ENCODE results near the gene SETX.

The SETX gene

DNA sequence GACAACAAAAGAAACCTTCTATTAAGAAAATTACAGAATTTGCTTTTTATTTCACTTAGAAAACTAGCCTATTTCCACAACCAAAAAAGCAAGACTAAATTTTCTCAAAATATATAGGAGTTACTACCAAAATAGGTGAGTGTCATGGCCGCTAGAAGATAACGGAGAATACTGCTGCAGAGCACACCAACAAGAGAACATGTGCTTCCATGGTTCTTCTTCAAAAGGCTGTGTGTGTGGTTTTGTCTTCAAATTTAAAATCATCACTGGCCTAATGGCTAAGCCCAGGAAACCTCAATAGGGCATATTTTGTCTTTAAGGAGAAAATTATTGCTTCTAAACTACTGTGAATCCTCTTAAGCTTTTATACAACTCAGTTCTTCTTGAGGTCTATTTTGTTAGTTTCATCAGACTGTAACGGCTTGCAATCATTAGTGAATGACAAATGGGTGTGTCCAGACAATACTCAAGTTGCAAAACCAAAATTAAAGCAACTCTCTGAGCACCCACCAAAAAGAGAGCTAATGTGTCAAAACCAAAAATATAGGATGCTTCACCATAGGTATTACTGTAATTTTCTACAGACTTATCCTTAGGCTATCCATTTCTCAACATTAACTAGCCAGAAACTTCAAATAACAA lies 3.3 kb downstream of the SETX start:
- DNase-seq = no peak

DNA sequence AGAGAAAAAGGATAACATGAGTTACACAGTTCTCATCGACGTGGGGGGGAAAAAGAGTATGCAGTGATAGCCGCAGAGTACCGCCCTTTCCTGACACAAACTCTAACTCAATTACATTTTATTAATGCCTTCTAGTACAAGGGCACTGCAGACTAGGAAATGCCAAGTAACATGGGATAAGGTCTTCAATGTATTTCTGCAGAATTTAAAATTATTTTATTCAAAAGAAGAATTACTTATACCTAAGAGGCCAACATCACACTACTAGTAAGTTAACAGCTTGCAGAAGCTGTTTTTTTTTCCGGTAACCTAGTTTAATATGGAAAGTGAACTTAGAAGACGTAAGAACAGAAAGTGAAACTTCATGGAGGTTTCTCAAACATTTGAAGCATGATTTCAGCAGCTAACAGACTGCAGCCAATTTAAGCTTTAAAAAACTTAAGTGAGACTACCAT lies 3.9 kb downstream of the SETX start:
- peak; percentile 70 for DNase-seq

GRCh38 chr9:132348676-132349075 lies 6.1 kb downstream of the SETX start:
- no peak for DNase-seq

- no peak for DNase-seq
Observed at GRCh38 chr9:132346177-132346576, 8.6 kb downstream of the SETX start.

GRCh38 chr9:132341177-132341840 lies 13.5 kb downstream of the SETX start:
- DNase-seq = no peak

DNA sequence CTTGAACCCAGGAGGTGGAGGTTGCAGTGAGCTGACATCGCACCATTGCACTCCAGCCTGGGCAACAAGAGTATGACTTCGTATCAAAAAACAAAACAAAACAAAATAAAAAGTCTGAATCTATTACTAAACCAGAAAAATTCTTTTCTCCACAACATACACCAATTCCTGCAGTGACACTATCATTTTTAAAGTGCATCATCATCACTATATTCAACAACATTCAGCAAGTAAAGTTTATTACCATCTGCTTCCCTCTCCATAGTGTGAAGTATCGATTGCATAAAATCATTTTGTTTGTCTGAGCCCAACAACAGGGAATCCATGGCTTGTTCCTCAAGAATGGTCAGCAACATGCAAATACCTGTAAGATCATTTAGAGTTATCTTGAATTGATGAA lies 20.4 kb downstream of the SETX start:
- DNase-seq = no peak

DNA sequence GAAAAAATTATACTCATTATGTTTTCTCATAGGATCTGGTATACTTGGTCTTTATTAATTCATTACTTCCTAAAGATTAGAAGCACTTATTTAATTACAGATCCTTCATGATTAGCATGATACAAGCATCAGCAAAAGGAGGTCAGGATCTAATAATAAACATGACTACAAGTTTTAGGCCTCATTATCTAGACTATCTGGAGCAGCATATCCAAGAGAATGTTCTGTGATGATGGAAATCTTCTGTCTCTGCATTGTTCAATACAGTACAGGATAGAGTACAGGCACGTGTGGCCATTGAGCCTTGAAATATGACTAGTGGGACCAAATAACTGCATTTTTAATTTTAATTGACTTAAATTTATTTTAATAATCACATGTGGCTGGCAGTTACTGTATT lies 21.2 kb downstream of the SETX start:
- no peak for DNase-seq

DNA sequence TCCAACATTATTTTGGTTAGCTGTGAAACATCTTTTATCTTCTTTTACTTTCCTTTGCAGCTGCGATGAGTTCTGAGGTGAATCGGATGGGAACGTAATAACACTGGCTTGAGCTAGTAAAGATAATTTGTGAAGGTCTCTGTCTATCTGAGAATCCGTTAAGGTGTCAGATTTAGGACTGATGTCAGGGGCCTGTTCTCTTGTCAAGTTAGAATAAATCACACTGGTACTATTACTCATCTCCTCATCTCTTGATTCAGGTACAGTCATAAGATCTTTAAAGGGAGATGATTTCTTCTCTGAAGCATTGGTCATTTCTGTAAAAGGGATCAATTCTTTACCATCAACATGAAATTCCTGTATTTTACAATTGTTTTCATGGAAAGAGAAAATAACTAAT lies 26.2 kb downstream of the SETX start:
- no peak for DNase-seq

GRCh38 chr9:132327537-132327936 lies 27.2 kb downstream of the SETX start:
- DNase-seq = no peak

GRCh38 chr9:132324425-132324824 lies 30.4 kb downstream of the SETX start:
- no peak for DNase-seq

DNA sequence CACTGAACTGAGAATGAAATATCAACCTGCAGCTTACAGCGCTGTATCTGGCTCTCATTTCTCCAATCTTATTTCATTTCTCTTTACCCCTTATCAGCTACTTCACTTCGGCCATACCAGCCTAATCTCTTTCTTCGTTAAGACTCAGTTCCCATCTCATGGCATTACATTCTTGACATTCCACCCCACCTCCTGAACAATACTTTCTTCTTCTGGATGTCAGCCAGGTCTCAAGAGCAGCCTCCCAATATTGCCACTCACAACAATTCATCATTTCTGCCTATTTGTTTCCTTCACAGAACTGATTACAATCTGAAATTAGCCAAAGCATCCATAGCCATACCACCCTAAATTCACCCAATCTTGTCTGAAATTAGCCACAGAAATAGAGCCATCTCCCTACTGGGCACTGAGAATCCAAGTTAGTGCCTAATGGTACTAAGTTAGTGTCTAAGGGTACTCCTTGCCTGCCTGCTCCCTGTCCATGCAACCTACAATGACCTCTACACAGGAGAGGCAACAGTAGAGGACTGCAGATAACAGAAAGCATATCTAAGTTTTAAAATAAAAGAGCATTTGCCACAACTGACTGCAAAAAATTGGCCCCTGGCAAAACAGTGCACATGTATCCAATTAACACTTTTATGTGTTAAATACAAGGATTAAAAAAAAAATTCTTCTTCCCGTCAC lies 35.2 kb downstream of the SETX start:
- DNase-seq = no peak

GRCh38 chr9:132312873-132313272 lies 41.9 kb downstream of the SETX start:
- no peak for DNase-seq

GRCh38 chr9:132312426-132312825 lies 42.4 kb downstream of the SETX start:
- no peak for DNase-seq

DNA sequence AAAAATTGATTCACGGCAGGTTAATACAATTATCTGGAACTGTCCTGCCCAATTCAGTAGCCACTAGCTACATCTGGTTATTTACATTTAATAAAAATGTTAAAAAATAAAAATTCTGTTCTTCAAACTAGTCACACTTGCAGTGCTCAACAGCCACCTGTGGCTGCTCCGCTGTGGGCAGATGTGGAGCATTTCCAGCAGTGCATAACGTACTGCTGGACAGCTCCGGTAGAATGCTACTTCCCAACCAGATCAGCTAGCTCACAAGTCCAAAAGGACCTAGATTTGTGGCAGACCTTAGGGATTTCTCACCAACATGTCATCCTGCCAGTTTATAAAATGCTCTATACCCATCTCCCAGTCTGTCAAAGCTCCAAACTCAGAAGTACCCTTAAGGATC lies 42.8 kb downstream of the SETX start:
- no peak for DNase-seq

GRCh38 chr9:132309056-132309455 lies 45.7 kb downstream of the SETX start:
- no peak for DNase-seq

DNA sequence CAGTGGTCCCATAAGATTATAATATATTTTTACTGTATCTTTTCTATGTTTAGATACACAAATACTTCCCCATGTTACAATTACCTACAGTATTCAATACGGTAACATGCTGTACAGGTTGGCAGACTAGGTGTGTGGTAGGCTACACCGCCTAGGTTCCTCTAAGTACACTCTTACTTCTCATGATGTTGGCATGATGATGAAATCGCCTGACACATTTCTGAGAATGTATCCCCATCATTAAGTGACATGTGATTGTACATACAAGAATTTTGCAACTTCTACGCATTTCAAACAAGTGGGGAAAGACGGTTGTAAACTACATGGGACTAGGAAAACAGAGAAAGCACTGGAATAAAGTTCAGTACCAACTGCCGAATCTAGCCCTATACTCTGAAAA lies 53.3 kb downstream of the SETX start:
- no peak for DNase-seq

DNA sequence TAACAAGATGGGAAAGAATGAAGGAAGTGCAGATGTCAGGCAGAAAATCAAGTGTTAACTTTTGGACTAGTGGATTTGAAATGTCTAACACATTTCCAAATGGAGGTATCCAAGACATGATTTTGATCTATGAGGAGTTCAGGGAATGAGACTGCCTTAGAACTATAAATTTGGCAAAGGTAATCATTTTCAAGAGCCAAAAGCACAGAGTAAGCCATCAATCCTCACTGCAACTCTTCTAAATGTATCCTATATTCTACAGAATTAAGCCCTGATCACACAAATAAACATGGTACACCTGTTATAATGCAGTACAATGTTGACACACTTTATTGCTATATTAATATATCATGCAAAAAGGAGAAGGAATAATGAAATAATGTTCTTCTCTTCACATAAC lies 55.6 kb downstream of the SETX start:
- DNase-seq = no peak

DNA sequence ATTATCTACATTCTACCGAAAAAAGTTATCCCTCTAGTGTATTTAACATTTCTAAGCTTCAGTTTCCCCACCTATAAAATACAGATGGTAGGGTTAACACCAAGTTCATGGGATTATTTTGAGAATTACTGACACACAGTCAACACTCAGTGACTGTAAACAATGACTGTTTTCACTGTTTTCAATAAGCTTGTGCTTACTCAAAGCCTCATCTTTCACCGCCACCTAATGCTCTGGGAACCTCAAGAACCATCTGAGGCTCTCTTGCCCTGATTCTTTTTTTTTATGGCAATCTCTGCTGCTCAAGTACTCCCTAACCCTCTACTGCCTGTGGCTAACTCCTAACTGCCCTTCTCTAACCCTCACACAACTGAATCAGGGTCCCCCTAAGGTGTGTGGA lies 59.6 kb downstream of the SETX start:
- DNase-seq = no peak

- DNase-seq = no peak
Observed at GRCh38 chr9:132293145-132293721, 61.6 kb downstream of the SETX start.

DNA sequence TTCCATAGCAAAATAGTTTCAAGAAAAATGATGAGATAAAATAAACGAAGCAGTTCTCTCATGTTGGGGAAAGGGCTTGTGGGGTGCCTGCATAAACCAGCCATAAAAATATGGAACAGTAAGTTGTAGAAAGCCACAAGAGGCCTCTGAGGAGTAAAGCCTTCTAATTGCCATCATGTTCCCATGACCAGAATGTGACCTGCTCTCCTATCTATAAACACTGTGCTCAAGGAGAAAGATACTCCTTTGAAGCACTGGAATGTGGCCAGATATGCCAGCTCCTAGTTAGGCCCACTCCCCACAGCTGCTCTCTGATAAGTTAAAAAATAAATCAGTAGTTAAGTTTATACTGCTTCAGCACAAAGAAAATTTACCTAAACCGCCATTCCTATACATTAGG lies 65.8 kb downstream of the SETX start:
- DNase-seq = no peak

DNA sequence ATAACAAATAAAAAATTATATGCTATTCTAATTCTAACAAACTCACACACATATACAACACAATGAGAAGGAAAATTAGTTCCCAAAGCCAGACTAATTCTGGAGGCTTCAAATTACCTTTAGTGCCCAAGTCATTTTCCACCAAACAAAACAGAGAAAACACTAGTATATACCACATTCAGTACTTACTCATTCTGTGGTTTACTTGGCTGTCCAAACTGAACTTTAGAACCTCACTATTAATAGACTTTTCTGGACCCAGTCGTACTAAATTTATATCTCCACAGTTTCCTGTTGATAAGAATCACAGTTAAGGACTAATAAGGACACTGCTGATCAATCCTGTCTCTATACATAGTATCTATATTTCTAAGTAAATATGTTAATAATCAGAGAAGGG lies 66.4 kb downstream of the SETX start:
- DNase-seq = no peak

- DNase-seq = no peak
Observed at GRCh38 chr9:132287256-132287760, 67.5 kb downstream of the SETX start.

DNA sequence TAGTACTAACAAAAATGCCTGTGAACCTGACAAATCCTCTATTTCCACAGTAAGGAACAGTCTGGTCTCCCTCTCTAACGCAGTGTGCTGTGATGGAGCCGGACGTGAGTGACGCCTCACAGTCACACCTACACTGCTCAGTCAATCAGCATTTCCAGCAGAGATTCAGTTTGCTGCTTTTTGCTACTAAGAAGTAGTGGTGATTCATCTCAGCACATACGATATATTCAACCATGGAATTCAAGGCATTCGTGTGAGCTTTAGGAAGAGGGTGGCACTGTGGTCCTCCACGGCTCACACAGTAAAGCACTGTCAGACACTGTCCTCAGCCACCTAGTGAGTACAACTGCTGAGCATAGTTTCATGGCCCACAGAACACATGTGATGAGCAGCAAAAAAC lies 70.9 kb downstream of the SETX start:
- DNase-seq = no peak

GRCh38 chr9:132283165-132283564 lies 71.6 kb downstream of the SETX start:
- DNase-seq = no peak

Measured in RPMI8226 (cell line).